HCT116 (cell line): Measurements from ENCODE around the gene ANAPC4. TPM values are rescaled to one million over a fixed set of nuclear protein-coding genes. Genes with fewer than 3 reads are reported as not detected.

Experiments
- ATAC-seq: fragments of 200-7000 bp; cut with Tn5 transposase; 2 replicates; pipeline ENCODE4 v1.9.1; 2020; ENCODE audit warnings: mild to moderate bottlenecking, moderate library complexity
- BruUV-seq: library from RNA; stranded (reverse); fragments of 400-500 nt; replicated peaks from 2 replicates; lab custom pipeline; 2021; lab: Mats Ljungman, UMichigan
- CTCF ChIA-PET: fragments of 300-600 bp; sonication (Branson Sonifier 250); formaldehyde crosslinking; loops from one replicate; lab custom pipeline; 2021; ENCODE audit warnings: antibody characterized with exemption; lab: Charles Lee
- POLR2A ChIA-PET: fragments of 300-600, 350-600 bp; sonication (Branson Sonifier 250); formaldehyde crosslinking; loops from one replicate; lab custom pipeline; 2021; ENCODE audit warnings: antibody characterized with exemption; lab: Charles Lee
- RAD21 ChIA-PET, 2 experiments: fragments of 300-600 bp; sonication (Branson Sonifier 250); formaldehyde crosslinking; loops; one replicate each; lab custom pipeline; 2023; ENCODE audit warnings: low total read pairs in 2 of 2; ENCODE audit not compliant: uncharacterized antibody in 2 of 2, unreplicated experiment in 2 of 2, low non-redundant PET in 1 of 2; lab: Charles Lee
- DNase-seq: peaks from one replicate; pipeline ENCODE4 v3.0.0-alpha.2; 2010; ENCODE audit warnings: low read depth, low spot score
- H2AFZ ChIP-seq: fragments of 200-600 bp; shearing (Covaris generic), sonication (generic); 2 replicates; pipeline ENCODE4 v1.6.1; 2017; ENCODE audit warnings: low read depth, mixed run types, mixed read lengths, antibody characterized with exemption, low read length; ENCODE audit not compliant: poor library complexity, severe bottlenecking
- H3K27ac ChIP-seq: 2 replicates; pipeline ENCODE4 v1.5.1; 2012; ENCODE audit warnings: low read depth, low read length
- H3K27me3 ChIP-seq: fragments of 200-600 bp; sonication (generic); 2 replicates; pipeline ENCODE4 v1.6.1; 2016; ENCODE audit warnings: mixed run types, low read length, mixed read lengths; ENCODE audit not compliant: insufficient read depth
- H3K36me3 ChIP-seq, 2 experiments: fragments of 200-500 bp in 1 of 2; fragments of 200-600 bp in 1 of 2; sonication (Bioruptor generic) in 1 of 2; sonication (generic) in 1 of 2; 2 replicates each; pipeline versions ENCODE4 v1.5.1 to v1.6.1; 2014 to 2016; ENCODE audit warnings: low read length in 2 of 2, inconsistent platforms in 1 of 2, mixed read lengths in 1 of 2, mixed run types in 1 of 2; ENCODE audit not compliant: insufficient read depth in 2 of 2, control insufficient read depth in 1 of 2
- H3K4me1 ChIP-seq, 2 experiments: fragments of 200-600 bp in 1 of 2; sonication (generic) in 1 of 2; 2 replicates each; pipeline versions ENCODE4 v1.5.1 to v1.6.1; 2012 to 2017; ENCODE audit warnings: low read length in 2 of 2, inconsistent platforms in 1 of 2, mild to moderate bottlenecking in 1 of 2, mixed read lengths in 1 of 2, mixed run types in 1 of 2, moderate library complexity in 1 of 2; ENCODE audit not compliant: insufficient read depth in 2 of 2, control insufficient read depth in 1 of 2
- H3K4me2 ChIP-seq: fragments of 200-600 bp; sonication (generic); 2 replicates; pipeline ENCODE4 v1.6.1; 2017; ENCODE audit warnings: mixed run types, low read length, mixed read lengths
- H3K4me3 ChIP-seq, 2 experiments: fragments of 200-600 bp in 1 of 2; sonication (generic) in 1 of 2; replicated peaks in 1 of 2; 2 replicates each; pipeline ENCODE4 v1.5.1; 2011 to 2016; ENCODE audit warnings: low read length in 2 of 2, control low read depth in 1 of 2, low read depth in 1 of 2, mild to moderate bottlenecking in 1 of 2, mixed read lengths in 1 of 2, mixed run types in 1 of 2
- H3K79me2 ChIP-seq: fragments of 200-600 bp; sonication (generic); 2 replicates; pipeline ENCODE4 v1.6.1; 2017; ENCODE audit warnings: mild to moderate bottlenecking, mixed run types, low read length, moderate library complexity, mixed read lengths; ENCODE audit not compliant: insufficient read depth
- H3K9ac ChIP-seq: fragments of 200-600 bp; sonication (generic); 2 replicates; pipeline ENCODE4 v1.6.1; 2016; ENCODE audit warnings: low read length, mixed read lengths
- H3K9me2 ChIP-seq: fragments of 200-600 bp; sonication (generic), shearing (Covaris generic); 2 replicates; pipeline ENCODE4 v1.6.1; 2017; ENCODE audit warnings: mixed run types, mild to moderate bottlenecking, moderate library complexity; ENCODE audit not compliant: insufficient read depth
- H3K9me3 ChIP-seq, 2 experiments: fragments of 200-500 bp in 1 of 2; fragments of 200-600 bp in 1 of 2; sonication (Bioruptor generic) in 1 of 2; sonication (generic) in 1 of 2; 2 replicates each; pipeline ENCODE4 v1.6.1; 2014 to 2017; ENCODE audit warnings: low read length in 2 of 2, mixed read lengths in 2 of 2, inconsistent platforms in 1 of 2, low read depth in 1 of 2, mild to moderate bottlenecking in 1 of 2, mixed run types in 1 of 2, moderate library complexity in 1 of 2; ENCODE audit not compliant: control insufficient read depth in 1 of 2, insufficient read depth in 1 of 2
- H4K20me1 ChIP-seq: fragments of 200-600 bp; sonication (generic), shearing (Covaris generic); 2 replicates; pipeline ENCODE4 v1.6.1; 2017; ENCODE audit warnings: mixed run types, mild to moderate bottlenecking, moderate library complexity; ENCODE audit not compliant: insufficient read depth
- ATF3 ChIP-seq: IDR thresholded peaks from 2 replicates; pipeline ENCODE4 v1.6.1; 2012
- CEBPB ChIP-seq: IDR thresholded peaks from 2 replicates; pipeline ENCODE4 v1.6.1; 2012; ENCODE audit warnings: low read depth
- ELF1 ChIP-seq: IDR thresholded peaks from 2 replicates; pipeline ENCODE4 v1.6.1; 2012; ENCODE audit warnings: low read depth, borderline replicate concordance
- JUND ChIP-seq: IDR thresholded peaks from 2 replicates; pipeline ENCODE4 v1.6.1; 2012
- POLR2A ChIP-seq: IDR thresholded peaks from 2 replicates; pipeline ENCODE4 v1.7.0; 2011; ENCODE audit warnings: borderline replicate concordance; ENCODE audit not compliant: insufficient read depth, insufficient read length; ENCODE audit errors: extremely low read depth
- RAD21 ChIP-seq: IDR thresholded peaks from 2 replicates; pipeline ENCODE4 v1.6.1; 2012; ENCODE audit warnings: low read depth, mild to moderate bottlenecking
- REST ChIP-seq: IDR thresholded peaks from 2 replicates; pipeline ENCODE4 v1.6.1; 2012; ENCODE audit warnings: low read depth
- ZFX ChIP-seq: fragments of 450-650 bp; IDR thresholded peaks from 2 replicates; pipeline ENCODE4 v1.6.1; 2017
- ZNF274 ChIP-seq: fragments of 200-500 bp; sonication (Bioruptor generic); IDR thresholded peaks from 2 replicates; pipeline ENCODE4 v1.6.1; 2014; ENCODE audit warnings: mild to moderate bottlenecking, low read depth, low read length, inconsistent platforms
- intact Hi-C: fragments of 100-400 bp; cut with micrococcal nuclease; formaldehyde crosslinking; loops from 2 replicates; pipeline ENCODE4 v1.10.0; 2022
- total RNA-seq: library from RNA; stranded (reverse); gene quantifications from one replicate; pipeline ENCODE4 v1.2.1, GENCODE V29; 2021; ENCODE audit not compliant: unreplicated experiment

ANAPC4 gene
- total RNA-seq, 1 experiment from 2014 or later, result 29.2 TPM

DNA sequence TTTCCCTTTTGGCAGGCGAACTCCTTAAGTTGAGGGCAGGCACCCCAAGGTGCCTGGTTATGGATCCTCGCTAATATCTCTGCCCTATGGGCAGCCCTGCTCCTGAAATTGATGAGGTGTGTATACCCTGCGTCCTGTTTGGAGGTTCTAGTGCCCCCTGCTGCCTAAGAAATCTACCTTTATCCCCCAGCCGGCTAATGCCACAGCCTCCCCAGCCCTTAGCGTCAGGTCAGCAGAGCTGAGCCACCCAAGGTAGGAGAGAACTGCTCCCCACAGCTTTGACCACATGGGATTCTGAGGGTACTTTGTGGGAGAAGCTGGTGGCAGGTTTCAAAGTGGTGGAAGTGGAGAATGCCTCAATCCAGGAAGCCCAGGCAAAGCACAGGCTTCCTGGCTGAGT lies 50.8 kb downstream of the ANAPC4 start:
- no peaks in the 10 kb centered on the region for H3K9me2 ChIP-seq
- no peak; the same call in 1 of the 2 replicates for ATAC-seq
- ChIA-PET POLR2A (no interaction called here), RAD21 (no interaction called here), CTCF (no interaction called here)
- H3K36me3 ChIP-seq, result no peaks in the 10 kb centered on the region
- no peaks in the 10 kb centered on the region; a peak in 1 of 4 replicates for H3K9me3 ChIP-seq
- no TSS peak for BruUV-seq
- H3K9ac ChIP-seq, result no peak overlapping the region
- H3K27me3 ChIP-seq, result no peaks in the 10 kb centered on the region
- no peak overlapping the region for H3K27ac ChIP-seq
- H3K4me2 ChIP-seq, result no peak overlapping the region
- intact Hi-C loops, result no loop called here
- no peak overlapping the region for H3K4me3 ChIP-seq
- no peak overlapping the region for H2AFZ ChIP-seq
- no peak for TF ChIP-seq ELF1
- no peak for TF ChIP-seq JUND
- no peak for TF ChIP-seq ATF3
- TF ChIP-seq ZFX, result no peak
- no peak for TF ChIP-seq REST
- TF ChIP-seq POLR2A, result no peak
- no peak for TF ChIP-seq CEBPB
- no peak for TF ChIP-seq ZNF274
- no peak for TF ChIP-seq RAD21
- DNase-seq, result no peak
- H3K4me1 ChIP-seq, result no peaks in the 10 kb centered on the region
- no peaks in the 10 kb centered on the region for H4K20me1 ChIP-seq
- no peaks in the 10 kb centered on the region for H3K79me2 ChIP-seq
